WI38 (cell line): Measurements from ENCODE around the gene FBXW12.

Experiments
- H3K4me3 ChIP-seq: 2 replicates; pipeline ENCODE4 v1.5.1; 2011; ENCODE audit warnings: low read depth, mild to moderate bottlenecking, control low read depth, low read length
- CTCF ChIP-seq: IDR thresholded peaks from 2 replicates; pipeline ENCODE4 v1.5.1; 2012; ENCODE audit warnings: low read depth, mild to moderate bottlenecking, control low read depth, low read length

FBXW12 gene

DNA sequence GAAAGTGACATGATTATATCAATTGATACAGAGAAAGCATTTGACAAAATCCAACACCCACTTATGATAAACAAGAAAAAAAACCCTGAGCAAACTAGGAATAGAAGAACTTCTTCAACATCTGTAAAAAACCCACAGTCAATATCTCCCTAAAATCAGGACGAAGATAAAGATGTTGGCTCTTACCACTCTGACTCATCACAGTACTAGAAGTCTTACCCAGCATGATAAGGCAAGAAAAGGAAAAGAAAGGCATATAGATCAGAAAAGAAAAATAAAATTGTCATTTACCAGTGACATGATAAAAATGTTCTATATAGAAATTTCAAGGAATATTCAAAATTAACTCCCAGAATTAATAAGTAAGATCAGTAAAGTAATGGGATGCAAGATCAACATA is 7.2 kb upstream of the FBXW12 start:
- no peak for TF ChIP-seq CTCF
- no peak overlapping the region for H3K4me3 ChIP-seq

DNA sequence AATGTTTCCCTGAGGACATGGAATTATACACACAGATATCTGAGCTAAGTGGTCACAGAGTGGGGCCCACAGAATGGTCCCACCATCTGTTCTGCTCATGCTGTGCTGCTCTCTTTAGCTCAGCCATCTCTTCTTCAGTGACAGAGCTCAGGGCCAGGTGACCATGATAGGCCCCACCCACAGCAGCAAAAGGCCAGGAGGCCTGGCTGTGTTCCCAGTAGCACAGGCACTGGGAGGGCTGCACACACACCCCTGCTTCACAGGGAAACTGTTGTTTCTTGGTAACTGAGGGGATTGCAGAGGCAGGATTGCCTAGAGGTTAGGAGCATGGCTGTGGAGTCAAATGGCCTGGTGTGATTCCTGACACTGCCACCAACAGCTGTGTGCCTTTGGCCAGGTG is 4.8 kb upstream of the FBXW12 start:
- TF ChIP-seq CTCF: no peak

GRCh38 chr3:48369693-48370332 is 2.2 kb upstream of the FBXW12 start:
- H3K4me3 ChIP-seq: no peak overlapping the region
- no peak for TF ChIP-seq CTCF

More for the DNA sequence above, 4.8 kb upstream of the FBXW12 start:
- H3K4me3 ChIP-seq: no peak overlapping the region

DNA sequence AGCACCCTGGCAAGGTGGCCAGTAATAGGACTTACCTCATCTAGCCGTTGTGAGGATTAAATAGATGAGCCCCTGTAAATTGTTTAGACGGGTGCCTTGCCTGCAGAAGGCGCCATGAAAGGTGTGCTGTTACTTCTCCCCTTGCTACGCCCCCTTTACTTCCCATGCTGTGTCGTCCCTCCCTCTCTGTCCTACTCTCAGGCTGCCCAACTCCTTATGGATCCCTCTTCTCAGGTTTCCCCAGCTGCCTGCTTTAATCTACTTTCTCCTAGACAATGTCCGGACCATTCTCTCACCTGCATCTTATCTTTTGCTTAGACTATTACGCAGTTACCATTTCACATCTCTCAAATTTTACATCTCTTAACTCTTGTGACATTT is 1.7 kb upstream of the FBXW12 start:
- no peak for TF ChIP-seq CTCF
- no peak overlapping the region for H3K4me3 ChIP-seq

- no peak for TF ChIP-seq CTCF
- H3K4me3 ChIP-seq: no peak overlapping the region
Observed at GRCh38 chr3:48372377-48372770, 355 bp downstream of the FBXW12 start.

DNA sequence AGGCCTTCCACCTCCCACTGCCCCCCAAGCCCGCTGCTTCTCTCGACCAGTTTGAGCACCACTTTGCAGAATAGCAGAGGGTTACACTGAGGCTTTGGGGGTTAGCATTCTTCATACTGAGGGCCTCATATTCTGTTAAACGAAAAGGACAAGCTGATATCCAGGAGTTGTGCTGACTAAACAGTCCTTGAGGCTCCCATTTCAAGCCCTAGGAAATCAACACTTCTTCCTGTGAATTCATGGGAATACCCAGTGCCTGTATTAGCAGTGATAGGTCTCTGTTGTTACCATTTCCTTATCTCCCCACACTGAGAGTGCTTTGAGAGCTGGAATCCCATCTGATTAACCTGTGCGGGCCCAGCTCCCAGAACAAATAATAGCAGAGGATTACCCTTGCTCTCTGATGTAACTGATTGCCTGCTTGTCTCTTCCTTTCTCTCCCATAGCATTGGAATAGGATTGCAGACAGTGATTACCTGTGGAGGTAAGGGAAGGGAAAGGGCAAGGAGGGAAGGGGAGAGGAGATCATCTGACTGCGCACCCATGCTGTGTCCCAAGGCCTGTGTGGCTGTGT is 930 bp downstream of the FBXW12 start:
- no peak for TF ChIP-seq CTCF
- no peak overlapping the region for H3K4me3 ChIP-seq

DNA sequence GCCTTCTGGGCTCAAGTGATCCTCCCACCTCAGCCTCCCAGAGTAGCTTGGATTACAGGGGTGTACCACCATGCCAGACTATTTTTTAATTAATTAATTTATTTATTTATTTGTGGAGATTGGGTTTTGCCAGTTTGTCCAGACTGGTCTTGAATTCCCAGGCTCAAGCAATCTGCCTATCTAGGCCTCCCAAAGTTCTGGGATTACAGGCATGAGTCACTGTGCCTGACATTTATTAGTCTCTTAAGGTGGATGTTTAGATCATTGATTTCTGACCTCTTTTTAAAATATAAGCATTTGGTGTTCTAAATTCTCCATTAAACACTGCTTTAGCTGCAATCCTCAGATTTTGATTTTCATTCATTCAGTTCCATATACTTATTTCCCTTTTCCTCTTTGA is 15.6 kb downstream of the FBXW12 start:
- no peak overlapping the region for H3K4me3 ChIP-seq
- no peak for TF ChIP-seq CTCF
